GM15510 (cell line): ENCODE data around the gene CD3G.

Experiments
- POLR2A ChIP-seq: IDR thresholded peaks from 3 replicates; pipeline ENCODE4 v1.6.1; 2011; ENCODE audit warnings: borderline replicate concordance; ENCODE audit not compliant: insufficient read length; ENCODE audit errors: extremely low read depth

The CD3G gene

GRCh38 chr11:118343248-118343647 is 896 bp upstream of the CD3G start:
- no peak for TF ChIP-seq POLR2A

DNA sequence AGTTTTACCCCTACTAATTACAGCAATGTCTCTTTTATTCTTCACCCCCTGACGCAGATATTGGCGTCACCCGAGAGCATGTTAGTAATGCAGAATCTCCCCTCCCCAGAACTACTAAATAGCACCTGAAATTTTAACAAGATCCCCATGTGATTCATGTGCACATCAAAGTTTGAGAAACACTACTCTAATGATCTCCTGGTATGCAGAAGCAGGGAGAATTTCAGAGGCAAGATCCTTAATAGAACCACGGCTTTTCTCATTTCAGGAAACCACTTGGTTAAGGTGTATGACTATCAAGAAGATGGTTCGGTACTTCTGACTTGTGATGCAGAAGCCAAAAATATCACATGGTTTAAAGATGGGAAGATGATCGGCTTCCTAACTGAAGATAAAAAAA is 5.3 kb downstream of the CD3G start:
- TF ChIP-seq POLR2A: no peak

GRCh38 chr11:118353084-118353710 is 9.1 kb downstream of the CD3G start:
- TF ChIP-seq POLR2A: no peak

- no peak for TF ChIP-seq POLR2A
Measured at GRCh38 chr11:118358071-118358470, 13.9 kb downstream of the CD3G start.

GRCh38 chr11:118359295-118359958 is 15.3 kb downstream of the CD3G start, which contains the start of gene UBE4A:
TSS of gene UBE4A (plus strand) at chr11:118359600. CDS start at chr11:118365081, 5,481 bp downstream.
- TF ChIP-seq POLR2A: peak; percentile 96

DNA sequence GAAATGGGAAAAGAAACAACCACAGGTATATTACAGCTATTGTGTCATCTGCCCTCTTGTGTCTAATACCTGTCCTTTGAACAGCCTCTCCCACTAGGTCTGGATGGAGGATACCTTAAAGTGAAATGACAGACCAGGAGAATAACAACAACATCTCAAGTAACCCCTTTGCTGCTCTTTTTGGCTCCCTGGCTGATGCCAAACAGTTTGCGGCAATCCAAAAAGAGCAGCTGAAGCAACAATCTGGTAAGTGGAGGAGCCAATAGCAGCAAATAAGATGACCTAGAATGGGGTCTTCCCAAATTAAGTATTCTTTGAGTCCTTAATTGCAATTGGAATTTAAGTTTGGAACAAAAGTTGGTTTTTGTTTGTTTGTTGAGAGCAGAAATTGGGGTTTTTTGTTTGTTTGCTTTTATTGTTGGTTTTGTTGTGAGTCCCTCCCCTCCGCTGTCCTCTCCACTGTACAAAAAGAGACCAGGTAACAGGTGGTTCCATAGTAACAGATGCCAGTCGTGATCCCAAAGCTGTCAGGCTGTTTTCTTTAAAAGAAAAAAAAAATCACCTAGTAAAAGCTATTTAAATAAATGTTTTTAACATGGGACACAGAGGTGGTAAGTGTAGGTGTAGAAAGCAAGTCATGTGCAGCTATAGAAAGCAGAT is 20.9 kb downstream of the CD3G start:
- no peak for TF ChIP-seq POLR2A

DNA sequence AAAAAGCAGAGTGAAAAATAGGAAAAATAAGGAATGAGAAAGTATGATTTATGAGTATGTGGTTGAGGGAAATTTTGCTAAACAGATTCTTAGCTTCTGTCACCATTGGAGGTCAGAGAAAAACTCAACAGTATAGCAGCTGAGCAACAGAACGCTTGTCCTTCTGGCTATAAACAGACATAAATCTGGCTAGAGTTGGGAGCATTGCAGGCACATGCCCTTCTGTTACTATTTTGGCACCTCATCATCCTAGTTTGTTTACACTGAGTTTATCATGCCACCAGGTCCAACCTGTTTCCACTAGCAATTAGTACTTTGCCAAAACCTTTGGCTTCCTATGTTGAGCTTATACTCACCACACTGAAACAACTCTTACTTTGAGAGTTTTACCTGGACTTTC is 22.1 kb downstream of the CD3G start:
- no peak for TF ChIP-seq POLR2A

DNA sequence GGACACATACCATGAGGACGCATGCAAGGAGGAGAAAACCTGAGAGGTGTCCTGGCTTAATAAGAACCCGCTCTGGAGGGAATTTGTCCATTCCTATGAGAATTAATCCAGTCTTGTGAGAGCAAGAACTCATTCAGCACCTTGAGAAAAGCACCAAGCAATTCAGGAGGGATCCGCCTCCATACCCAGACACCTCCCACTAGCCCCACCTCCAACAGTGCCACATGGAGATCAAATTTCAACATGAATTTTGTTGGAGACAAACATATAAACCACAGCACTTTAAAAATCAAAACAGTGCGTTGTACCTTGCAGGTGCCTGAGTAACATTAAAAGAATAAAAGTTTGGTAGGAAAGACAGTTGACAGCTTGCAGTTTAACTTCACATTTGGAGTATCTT is 26.6 kb downstream of the CD3G start:
- TF ChIP-seq POLR2A: no peak

DNA sequence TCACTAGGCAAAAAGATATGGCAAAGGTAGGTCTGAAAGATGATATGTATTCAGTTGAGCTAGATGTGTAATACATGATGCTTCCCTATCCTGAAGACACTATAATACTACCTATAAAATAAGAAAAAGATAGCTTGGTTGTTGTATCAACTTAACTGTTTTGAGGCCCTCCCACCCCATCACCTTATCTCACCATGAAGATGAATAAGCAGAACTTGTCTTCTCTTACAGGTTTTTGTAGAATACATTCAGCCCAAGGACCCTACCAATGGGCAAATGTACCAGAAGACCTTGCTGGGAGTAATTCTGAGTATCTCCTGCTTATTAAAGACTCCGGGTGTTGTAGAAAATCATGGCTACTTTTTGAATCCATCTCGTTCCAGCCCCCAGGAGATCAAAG is 29.1 kb downstream of the CD3G start:
- no peak for TF ChIP-seq POLR2A

DNA sequence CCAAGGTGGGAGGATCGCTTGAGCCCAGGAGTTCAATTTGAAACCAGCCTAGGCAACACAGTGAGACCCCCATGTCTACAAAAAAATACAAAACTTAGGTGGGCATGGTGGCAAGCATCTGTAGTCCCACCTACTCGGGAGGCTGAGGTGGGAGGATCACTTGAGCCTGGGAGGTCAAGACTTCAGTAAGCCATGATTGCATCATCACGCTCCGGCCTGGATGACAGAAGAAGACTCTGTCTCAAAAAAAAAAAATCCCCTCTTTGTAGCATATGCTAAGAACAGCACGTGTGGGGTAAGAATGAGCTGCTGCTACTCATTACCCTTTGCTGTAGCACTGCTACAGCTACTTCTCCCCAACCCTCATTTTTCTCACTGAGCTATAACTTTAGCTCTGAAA is 29.7 kb downstream of the CD3G start:
- TF ChIP-seq POLR2A: no peak

DNA sequence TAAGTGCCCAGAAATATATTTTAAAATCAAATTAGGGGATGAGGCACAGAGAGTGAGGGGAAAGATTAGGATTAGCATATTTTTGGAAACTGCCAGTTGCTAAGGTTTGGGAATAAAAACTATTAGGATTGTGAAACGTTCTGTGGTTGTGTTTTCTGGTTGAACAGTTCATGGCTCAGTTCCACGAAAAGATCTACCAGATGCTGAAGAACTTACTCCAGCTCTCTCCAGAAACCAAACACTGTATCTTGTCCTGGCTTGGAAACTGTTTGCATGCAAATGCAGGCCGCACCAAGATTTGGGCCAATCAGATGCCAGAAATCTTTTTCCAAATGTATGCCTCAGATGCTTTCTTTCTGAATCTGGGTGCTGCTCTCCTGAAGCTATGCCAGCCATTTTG is 30.6 kb downstream of the CD3G start:
- TF ChIP-seq POLR2A: no peak

- TF ChIP-seq POLR2A: no peak
Measured at GRCh38 chr11:118375978-118376377, 31.8 kb downstream of the CD3G start.

- TF ChIP-seq POLR2A: no peak
Measured at GRCh38 chr11:118379497-118379896, 35.4 kb downstream of the CD3G start.

DNA sequence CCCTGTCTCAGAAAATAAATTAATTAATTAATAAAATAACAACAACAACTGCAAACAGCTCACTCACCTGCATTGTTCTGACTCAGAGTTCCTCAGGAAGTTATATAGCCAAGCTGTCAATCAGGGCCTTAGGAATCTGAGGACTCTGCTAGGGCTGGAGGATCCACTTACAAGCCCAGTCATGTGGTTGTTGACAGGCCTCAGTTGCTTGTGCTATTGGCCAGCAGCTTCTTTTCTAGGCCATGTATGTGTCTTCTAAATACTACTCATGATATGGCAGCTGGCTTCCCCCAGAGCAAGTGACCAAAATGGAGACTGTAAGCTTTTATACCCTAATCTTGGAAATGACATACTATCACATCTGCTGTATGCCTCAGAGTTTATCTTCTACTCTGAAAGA is 36.4 kb downstream of the CD3G start:
- TF ChIP-seq POLR2A: no peak

GRCh38 chr11:118382954-118383353 is 38.8 kb downstream of the CD3G start:
- TF ChIP-seq POLR2A: no peak

- no peak for TF ChIP-seq POLR2A
Measured at GRCh38 chr11:118383657-118384056, 39.5 kb downstream of the CD3G start.

GRCh38 chr11:118396097-118396501 is 52.0 kb downstream of the CD3G start:
- no peak for TF ChIP-seq POLR2A

- TF ChIP-seq POLR2A: no peak
Measured at GRCh38 chr11:118397448-118397847, 53.3 kb downstream of the CD3G start.
